PC-3 (cell line): ENCODE measurements around the gene RBMX. TPM values are rescaled to one million over a fixed set of nuclear protein-coding genes. Genes with fewer than 3 reads are reported as not detected.

Experiments
- ATAC-seq: fragments of 200-7000 bp; cut with Tn5 transposase; 2 replicates; pipeline ENCODE4 v1.9.1; 2020; ENCODE audit warnings: mild to moderate bottlenecking, moderate library complexity
- BruUV-seq: library from RNA; stranded (reverse); fragments of 400-500 nt; replicated peaks from 2 replicates; lab custom pipeline; 2021; lab: Mats Ljungman, UMichigan
- CTCF ChIA-PET: fragments of 300-600 bp; sonication (Branson Sonifier 250); formaldehyde crosslinking; loops from one replicate; lab custom pipeline; 2022; ENCODE audit warnings: antibody characterized with exemption; lab: Charles Lee
- POLR2A ChIA-PET: fragments of 300-600 bp; sonication (Branson Sonifier 250); formaldehyde crosslinking; loops from one replicate; lab custom pipeline; 2022; ENCODE audit warnings: antibody characterized with exemption; ENCODE audit not compliant: unreplicated experiment; lab: Charles Lee
- DNase-seq: peaks from one replicate; pipeline ENCODE4 v3.0.0-alpha.2; 2015
- H2AFZ ChIP-seq: fragments of 300-600 bp; sonication (generic); 2 replicates; pipeline ENCODE4 v1.6.0; 2016; ENCODE audit warnings: antibody characterized with exemption, low read length
- H3F3A ChIP-seq: fragments of 300-600 bp; sonication (generic); one replicate; pipeline ENCODE4 v1.6.0; 2017; ENCODE audit warnings: antibody characterized with exemption, low read length, control low read depth, mild to moderate bottlenecking; ENCODE audit not compliant: unreplicated experiment
- H3K27ac ChIP-seq: fragments of 300-600 bp; sonication (generic); 2 replicates; pipeline ENCODE4 v1.5.1; 2016; ENCODE audit warnings: mild to moderate bottlenecking, low read length
- H3K27me3 ChIP-seq: fragments of 300-600 bp; sonication (generic); 2 replicates; pipeline ENCODE4 v1.6.1; 2016; ENCODE audit warnings: low read length, mixed read lengths
- H3K36me3 ChIP-seq: fragments of 300-600 bp; sonication (generic); 2 replicates; pipeline ENCODE4 v1.6.1; 2016; ENCODE audit warnings: low read depth, mixed run types, low read length, mixed read lengths
- H3K4me1 ChIP-seq: fragments of 300-600 bp; sonication (generic); 2 replicates; pipeline ENCODE4 v1.5.1; 2016; ENCODE audit warnings: low read length; ENCODE audit not compliant: insufficient read depth
- H3K4me2 ChIP-seq: fragments of 300-600 bp; sonication (generic); 2 replicates; pipeline ENCODE4 v1.6.0; 2016; ENCODE audit warnings: low read length
- H3K4me3 ChIP-seq: fragments of 300-600 bp; sonication (generic); 2 replicates; pipeline ENCODE4 v1.5.1; 2016; ENCODE audit warnings: mild to moderate bottlenecking, low read length, mixed read lengths
- H3K79me2 ChIP-seq: fragments of 300-600 bp; sonication (generic); 2 replicates; pipeline ENCODE4 v1.6.1; 2017; ENCODE audit warnings: low read length, mixed read lengths
- H3K9ac ChIP-seq: fragments of 300-600 bp; sonication (generic); 2 replicates; pipeline ENCODE4 v1.6.0; 2016; ENCODE audit warnings: mild to moderate bottlenecking, low read length
- H3K9me2 ChIP-seq: fragments of 300-600 bp; sonication (generic); replicated peaks from 2 replicates; pipeline ENCODE4 v1.6.1; 2016; ENCODE audit warnings: mixed run types, low read length, mixed read lengths
- H3K9me3 ChIP-seq: fragments of 300-600 bp; sonication (generic); 2 replicates; pipeline ENCODE4 v1.6.1; 2016; ENCODE audit warnings: low read length, mixed read lengths
- H4K20me1 ChIP-seq: fragments of 300-600 bp; sonication (generic); 2 replicates; pipeline ENCODE4 v1.6.1; 2016; ENCODE audit warnings: low read length, mixed read lengths
- EZH2 ChIP-seq: fragments of 300-600 bp; sonication (generic); IDR thresholded peaks from one replicate; pipeline ENCODE4 v1.6.1; 2017; ENCODE audit warnings: antibody characterized with exemption, mild to moderate bottlenecking, low read length; ENCODE audit not compliant: unreplicated experiment
- EZH2phosphoT487 ChIP-seq: fragments of 300-600 bp; sonication (generic); IDR thresholded peaks from 2 replicates; pipeline ENCODE4 v1.6.1; 2018; ENCODE audit warnings: mild to moderate bottlenecking, antibody characterized with exemption, low read length, borderline replicate concordance
- intact Hi-C: fragments of 100-400 bp; cut with micrococcal nuclease; formaldehyde crosslinking; loops from 2 replicates; pipeline ENCODE4 v1.9.0; 2023
- total RNA-seq: library from RNA; depleted of rRNA; stranded (reverse); fragments of >200 nt; gene quantifications from 2 replicates; pipeline ENCODE4 v1.2.3, GENCODE V29; 2014
- TF ChIP-seq, protein P1 (sequence below): fragments of 300-600 bp; sonication (generic); conservative IDR thresholded peaks from 2 replicates; pipeline ENCODE4 v1.5.1; 2017; ENCODE audit warnings: antibody characterized with exemption, low read depth, mild to moderate bottlenecking, low read length

Gene RBMX
- total RNA-seq, 1 experiment from 2014 or later, result 288 TPM

GRCh38 chrX:136858007-136858756 is 22.3 kb downstream of the RBMX start:
- ATAC-seq (no peak), DNase-seq (no peak)
- Histone ChIP-seq H3K9ac (no peak overlapping the region), H2AFZ (no peak overlapping the region), H4K20me1 (no peaks in the 10 kb centered on the region), H3F3A (no peaks in the 10 kb centered on the region), H3K4me2 (no peak overlapping the region), H3K27ac (no peak overlapping the region), H3K9me2 (no peaks in the 10 kb centered on the region), H3K79me2 (no peaks in the 10 kb centered on the region), H3K27me3 (no peaks in the 10 kb centered on the region), H3K4me3 (no peak overlapping the region), H3K36me3 (peaks cover 11% of the 10 kb centered on the region), H3K4me1 (no peaks in the 10 kb centered on the region), H3K9me3 (no peaks in the 10 kb centered on the region)
- intact Hi-C loops, result no loop called here
- TF ChIP-seq, protein P1, sequence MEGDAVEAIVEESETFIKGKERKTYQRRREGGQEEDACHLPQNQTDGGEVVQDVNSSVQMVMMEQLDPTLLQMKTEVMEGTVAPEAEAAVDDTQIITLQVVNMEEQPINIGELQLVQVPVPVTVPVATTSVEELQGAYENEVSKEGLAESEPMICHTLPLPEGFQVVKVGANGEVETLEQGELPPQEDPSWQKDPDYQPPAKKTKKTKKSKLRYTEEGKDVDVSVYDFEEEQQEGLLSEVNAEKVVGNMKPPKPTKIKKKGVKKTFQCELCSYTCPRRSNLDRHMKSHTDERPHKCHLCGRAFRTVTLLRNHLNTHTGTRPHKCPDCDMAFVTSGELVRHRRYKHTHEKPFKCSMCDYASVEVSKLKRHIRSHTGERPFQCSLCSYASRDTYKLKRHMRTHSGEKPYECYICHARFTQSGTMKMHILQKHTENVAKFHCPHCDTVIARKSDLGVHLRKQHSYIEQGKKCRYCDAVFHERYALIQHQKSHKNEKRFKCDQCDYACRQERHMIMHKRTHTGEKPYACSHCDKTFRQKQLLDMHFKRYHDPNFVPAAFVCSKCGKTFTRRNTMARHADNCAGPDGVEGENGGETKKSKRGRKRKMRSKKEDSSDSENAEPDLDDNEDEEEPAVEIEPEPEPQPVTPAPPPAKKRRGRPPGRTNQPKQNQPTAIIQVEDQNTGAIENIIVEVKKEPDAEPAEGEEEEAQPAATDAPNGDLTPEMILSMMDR, result no peak
- TF ChIP-seq EZH2phosphoT487, result no peak
- TF ChIP-seq EZH2, result no peak
- ChIA-PET CTCF (no interaction called here), POLR2A (no interaction called here)
- BruUV-seq, result no TSS peak

GRCh38 chrX:136856551-136856950 is 24.0 kb downstream of the RBMX start:
- BruUV-seq, result no TSS peak
- Histone ChIP-seq H3F3A (no peaks in the 10 kb centered on the region), H3K4me3 (no peak overlapping the region), H3K36me3 (peaks cover 2% of the 10 kb centered on the region; the same call in 1 of the 2 replicates), H3K79me2 (no peaks in the 10 kb centered on the region), H3K9me2 (no peaks in the 10 kb centered on the region), H3K27me3 (no peaks in the 10 kb centered on the region), H2AFZ (no peak overlapping the region), H4K20me1 (no peaks in the 10 kb centered on the region), H3K9me3 (no peaks in the 10 kb centered on the region), H3K4me1 (no peaks in the 10 kb centered on the region), H3K9ac (no peak overlapping the region), H3K4me2 (no peak overlapping the region), H3K27ac (no peak overlapping the region)
- no peak for DNase-seq
- ChIA-PET CTCF (no interaction called here), POLR2A (no interaction called here)
- intact Hi-C loops, result no loop called here
- no peak for ATAC-seq
- TF ChIP-seq EZH2 (no peak), EZH2phosphoT487 (no peak)
- TF ChIP-seq, protein P1, result no peak

DNA sequence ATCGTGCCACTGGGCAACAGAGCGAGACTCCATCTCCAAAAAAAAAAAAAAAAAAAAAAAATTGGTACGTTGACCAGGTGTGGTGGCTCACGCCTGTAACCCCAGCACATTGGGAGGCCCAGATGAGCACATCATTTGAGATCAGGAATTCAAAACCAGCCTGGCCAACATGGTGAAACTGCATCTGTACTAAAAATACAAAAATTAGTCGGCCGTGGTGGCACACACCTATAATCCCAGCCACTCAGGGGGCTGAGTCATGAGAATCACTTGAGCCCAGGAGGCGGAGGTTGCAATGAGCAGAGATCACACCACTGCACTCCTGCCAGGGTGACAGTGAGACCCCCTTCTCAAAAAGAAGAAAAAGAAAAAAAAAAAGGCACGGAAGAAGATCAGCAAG is 24.5 kb downstream of the RBMX start:
- intact Hi-C loops, result no loop called here
- POLR2A ChIA-PET, result no interaction called here

More for the DNA sequence above, 24.5 kb downstream of the RBMX start:
- no peaks in the 10 kb centered on the region for H3K27me3 ChIP-seq
- H3K9me3 ChIP-seq, result no peaks in the 10 kb centered on the region
- H3K79me2 ChIP-seq, result no peaks in the 10 kb centered on the region
- no peak overlapping the region for H2AFZ ChIP-seq
- no peaks in the 10 kb centered on the region for H3K9me2 ChIP-seq
- H3K9ac ChIP-seq, result no peak overlapping the region
- ATAC-seq, result no peak
- H3K4me2 ChIP-seq, result no peak overlapping the region
- no peaks in the 10 kb centered on the region for H3K4me1 ChIP-seq
- DNase-seq, result no peak
- no peaks in the 10 kb centered on the region for H3F3A ChIP-seq
- CTCF ChIA-PET, result no interaction called here
- H3K27ac ChIP-seq, result no peak overlapping the region
- H3K36me3 ChIP-seq, result no peaks in the 10 kb centered on the region; the same call in 1 of the 2 replicates
- TF ChIP-seq EZH2, result no peak
- no peak overlapping the region for H3K4me3 ChIP-seq
- no TSS peak for BruUV-seq
- H4K20me1 ChIP-seq, result no peaks in the 10 kb centered on the region
